ENCODE data around the gene TBC1D21. TPM values are rescaled to one million over a fixed set of nuclear protein-coding genes. Genes with fewer than 3 reads are reported as not detected.

Gene TBC1D21
- total and polyA plus RNA-seq, 2 experiments from 2014 or later, result not detected

- no peak overlapping the region for H3K27ac ChIP-seq
- no peaks in the 10 kb centered on the region for H3K9me3 ChIP-seq (ENCODE audit: low read depth)
- H3K27me3 ChIP-seq, result peaks cover 18% of the 10 kb centered on the region
- no peak for TF ChIP-seq CTCF (IDR thresholded peaks at IDR 0.05; ENCODE audit: low read depth, low read length)
- no peaks in the 10 kb centered on the region for H3K36me3 ChIP-seq
- no peak overlapping the region for H3K4me3 ChIP-seq
- no peaks in the 10 kb centered on the region for H3K4me1 ChIP-seq (ENCODE audit: low read depth)
- DNase-seq (ENCODE audit: low read depth in 1 of 2, low spot score in 1 of 2), result no peak
Measured at GRCh38 chr15:73891328-73892315, 18.3 kb downstream of the TBC1D21 start.

- TF ChIP-seq CTCF (IDR thresholded peaks at IDR 0.05; ENCODE audit: low read depth, low read length), result no peak
- no peaks in the 10 kb centered on the region for H3K36me3 ChIP-seq
- H3K9me3 ChIP-seq (ENCODE audit: low read depth), result no peaks in the 10 kb centered on the region
- DNase-seq (ENCODE audit: low read depth in 1 of 2, low spot score in 1 of 2), result no peak
- H3K27ac ChIP-seq, result no peak overlapping the region
- peaks cover 18% of the 10 kb centered on the region for H3K27me3 ChIP-seq
- H3K4me3 ChIP-seq, result no peak overlapping the region
- no peaks in the 10 kb centered on the region for H3K4me1 ChIP-seq (ENCODE audit: low read depth)
Measured at GRCh38 chr15:73892446-73893226, 19.3 kb downstream of the TBC1D21 start.

GRCh38 chr15:73894133-73894814, 20.9 kb downstream of the TBC1D21 start:
- H3K9me3 ChIP-seq (ENCODE audit: low read depth), result no peaks in the 10 kb centered on the region
- H3K4me3 ChIP-seq, result no peak overlapping the region
- no peak for DNase-seq (ENCODE audit: low read depth in 1 of 2, low spot score in 1 of 2)
- H3K36me3 ChIP-seq, result no peaks in the 10 kb centered on the region
- no peaks in the 10 kb centered on the region for H3K4me1 ChIP-seq (ENCODE audit: low read depth)
- TF ChIP-seq CTCF (IDR thresholded peaks at IDR 0.05; ENCODE audit: low read depth, low read length), result no peak
- peaks cover 4% of the 10 kb centered on the region for H3K27me3 ChIP-seq
- no peak overlapping the region for H3K27ac ChIP-seq

- peak; percentile 98 for TF ChIP-seq CTCF (IDR thresholded peaks at IDR 0.05; ENCODE audit: low read depth, low read length)
- Histone ChIP-seq H3K27ac (no peak overlapping the region), H3K4me3 (no peak overlapping the region), H3K4me1 (ENCODE audit: low read depth) (no peaks in the 10 kb centered on the region), H3K36me3 (no peaks in the 10 kb centered on the region), H3K27me3 (no peaks in the 10 kb centered on the region), H3K9me3 (ENCODE audit: low read depth) (no peaks in the 10 kb centered on the region)
- DNase-seq (ENCODE audit: low read depth in 1 of 2, low spot score in 1 of 2), result peak; percentile 49 to 83
Measured at GRCh38 chr15:73897441-73898261, 24.3 kb downstream of the TBC1D21 start.

All from cardiac muscle cell (in vitro differentiated cells and primary cell).